GM12872 (cell line): ENCODE measurements around the gene COL9A3.

ENCODE experiments used
- CTCF ChIP-seq: IDR thresholded peaks from 3 replicates; pipeline ENCODE4 v1.5.1; 2011; ENCODE audit warnings: low read depth, mild to moderate bottlenecking, low read length, moderate library complexity; ENCODE audit not compliant: insufficient read depth

The COL9A3 gene

GRCh38 chr20:62859721-62860120 lies 42.9 kb downstream of the COL9A3 start:
- no peak for TF ChIP-seq CTCF

- TF ChIP-seq CTCF = no peak
These were observed 43.6 kb downstream of the COL9A3 start for GRCh38 chr20:62860391-62860923.

DNA sequence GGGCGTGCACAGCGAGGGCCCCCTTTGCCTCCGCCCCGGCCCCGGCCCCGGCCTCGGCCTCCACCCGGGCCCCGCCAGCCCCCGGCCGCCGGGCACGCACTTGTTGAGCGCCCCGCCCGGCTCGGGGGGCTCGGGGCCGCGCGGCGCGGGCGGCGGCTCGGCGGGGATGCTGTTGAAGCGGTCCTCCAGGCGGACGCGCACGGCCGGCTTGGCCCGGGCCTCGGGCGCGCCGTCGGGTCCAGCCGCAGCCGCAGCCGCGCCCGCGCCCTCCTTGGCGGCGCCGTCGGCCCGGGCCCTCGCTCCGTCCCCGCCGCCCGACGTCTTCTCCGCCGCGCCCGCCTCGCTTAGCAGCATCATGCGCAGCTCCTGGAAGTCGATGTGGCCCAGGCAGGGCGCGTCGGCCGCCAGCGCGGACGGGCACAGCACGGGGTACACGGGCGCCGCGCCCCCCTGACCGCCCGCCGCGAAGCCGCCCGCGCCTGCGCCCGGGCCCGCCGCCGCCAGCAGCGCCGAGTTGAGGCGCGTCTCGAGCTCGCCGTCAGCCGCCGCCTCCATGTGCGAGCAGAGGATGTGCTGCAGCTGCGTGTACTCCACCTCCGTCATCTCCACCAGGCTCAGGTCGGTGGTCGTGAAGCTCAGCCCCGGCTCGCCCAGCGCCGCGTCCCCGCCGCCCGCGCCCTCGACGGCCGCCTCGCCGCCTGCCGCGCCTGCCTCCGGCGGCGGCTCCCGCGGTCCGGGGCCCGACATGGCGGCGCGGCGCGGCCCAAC lies 44.3 kb downstream of the COL9A3 start:
- TF ChIP-seq CTCF = no peak

- TF ChIP-seq CTCF = no peak
These were observed 45.0 kb downstream of the COL9A3 start, which contains the start of gene TCFL5 for GRCh38 chr20:62861726-62862336. Gene TCFL5, minus strand, starts transcription at chr20:62861822. Its CDS starts 152 bp downstream, at chr20:62861670.

GRCh38 chr20:62864207-62864606 lies 47.4 kb downstream of the COL9A3 start:
- TF ChIP-seq CTCF = no peak

- TF ChIP-seq CTCF = no peak
These were observed 55.5 kb downstream of the COL9A3 start for GRCh38 chr20:62872184-62872847.

- no peak for TF ChIP-seq CTCF
These were observed 56.0 kb downstream of the COL9A3 start for GRCh38 chr20:62872862-62873261.
